ENCODE measurements around the gene PEF1. TPM values are rescaled to one million over a fixed set of nuclear protein-coding genes. Genes with fewer than 3 reads are reported as not detected.

The PEF1 gene
- total RNA-seq, 1 experiment from 2014 or later: 33.7 TPM

GRCh38 chr1:31675161-31675560 lies 30.5 kb upstream of the PEF1 start:
- Mint-ChIP-seq H3K4me1 (peaks cover 7% of the 10 kb centered on the region), H3K9me3 (no peaks in the 10 kb centered on the region), H3K36me3 (no peaks in the 10 kb centered on the region), H3K27me3 (ENCODE audit: low read depth) (no peaks in the 10 kb centered on the region), H3K27ac (no peak overlapping the region; the same call in 1 of the 2 replicates), H3K4me3 (no peak overlapping the region)
- DNase-seq (ENCODE audit: low spot score) (no peak), ATAC-seq (no peak)
- TF ChIP-seq ATF6 (CRISPR knock-in tag; IDR thresholded peaks at IDR 0.05) (no peak), MXD4 (CRISPR knock-in tag; IDR thresholded peaks at IDR 0.05; ENCODE audit: borderline replicate concordance) (no peak), E2F4 (CRISPR knock-in tag; IDR thresholded peaks at IDR 0.05; ENCODE audit: borderline replicate concordance, low read depth) (no peak)
- CTCF ChIA-PET: interaction anchor here (0.9 to 1.8 kb wide), 5 partner anchors 30 to 114 kb away, joined by 3 to 10 read pairs (median 6); no protein-coding TSS in a partner anchor
- POLR2A ChIA-PET: no interaction called here

GRCh38 chr1:31674626-31675025 lies 29.9 kb upstream of the PEF1 start:
- no peak overlapping the region for H3K27ac Mint-ChIP-seq
- no peaks in the 10 kb centered on the region for H3K27me3 Mint-ChIP-seq (ENCODE audit: low read depth)
- ChIA-PET CTCF (interaction anchor here (0.8 to 1.8 kb wide), 4 partner anchors 10 to 114 kb away, joined by 3 to 10 read pairs (median 6); no protein-coding TSS in a partner anchor), POLR2A (no interaction called here)
- peaks cover 12% of the 10 kb centered on the region for H3K4me1 Mint-ChIP-seq
- H3K9me3 Mint-ChIP-seq: no peaks in the 10 kb centered on the region
- ATAC-seq: peak; percentile 12; the same call in 1 of the 2 replicates
- no peak overlapping the region for H3K4me3 Mint-ChIP-seq
- TF ChIP-seq GRHL2 (CRISPR knock-in tag; IDR thresholded peaks at IDR 0.05; ENCODE audit: insufficient replicate concordance, severe bottlenecking): no peak
- TF ChIP-seq USF2 (CRISPR knock-in tag; IDR thresholded peaks at IDR 0.05): no peak
- TF ChIP-seq ERG (CRISPR knock-in tag; IDR thresholded peaks at IDR 0.05): no peak
- no peak for TF ChIP-seq USF1 (CRISPR knock-in tag; IDR thresholded peaks at IDR 0.05)
- TF ChIP-seq E2F4 (CRISPR knock-in tag; IDR thresholded peaks at IDR 0.05; ENCODE audit: borderline replicate concordance, low read depth): no peak
- no peak for TF ChIP-seq MLX (CRISPR knock-in tag; IDR thresholded peaks at IDR 0.05)
- no peak for TF ChIP-seq TEAD1 (CRISPR knock-in tag; IDR thresholded peaks at IDR 0.05)
- no peak for TF ChIP-seq TCF7 (CRISPR knock-in tag; IDR thresholded peaks at IDR 0.05; ENCODE audit: low read depth)
- no peak for TF ChIP-seq ZBTB43 (CRISPR knock-in tag; IDR thresholded peaks at IDR 0.05)
- TF ChIP-seq ZNF281 (CRISPR knock-in tag; IDR thresholded peaks at IDR 0.05): no peak
- no peak for DNase-seq (ENCODE audit: low spot score)
- no peaks in the 10 kb centered on the region for H3K36me3 Mint-ChIP-seq

Data from WTC11 (cell line).